ENCODE results near the gene FHIT. TPM values are rescaled to one million over a fixed set of nuclear protein-coding genes. Genes with fewer than 3 reads are reported as not detected.

Gene FHIT
- total and polyA plus RNA-seq, 8 donors: 1.8 to 10.6 (median 7.1) TPM

DNA sequence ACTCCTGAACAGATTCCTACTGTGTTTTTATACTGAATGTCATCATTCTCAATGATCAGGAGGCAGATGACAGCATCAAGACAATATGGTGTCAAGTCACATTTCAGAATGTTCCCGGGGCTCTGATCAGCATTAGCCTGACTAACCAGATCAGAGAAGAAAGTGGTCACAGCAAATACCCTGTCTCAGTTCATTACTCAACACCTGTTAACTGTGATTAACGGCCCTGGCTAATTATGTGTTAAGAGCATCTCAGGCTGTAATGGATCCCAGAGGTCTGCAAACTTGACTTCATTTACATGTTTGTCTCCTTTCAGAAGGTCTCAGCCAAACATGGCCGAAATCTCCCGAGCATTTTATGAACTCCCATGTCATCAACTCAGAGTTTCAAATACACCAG is 833.7 kb downstream of the FHIT start:
- intact Hi-C loops (cut with DNase I; ENCODE audit: low total_unique reads): no loop called here
- 49 to 66% (median 59%) methylated on average over 4 of the region's 4 CpGs for WGBS, 5 donors
- no peaks in the 10 kb centered on the region for H3K9me3 ChIP-seq
- no peak overlapping the region for H3K27ac ChIP-seq
- H3K27me3 ChIP-seq: no peaks in the 10 kb centered on the region
- TF ChIP-seq POLR2A (IDR thresholded peaks at IDR 0.05) (no peak), EP300 (IDR thresholded peaks at IDR 0.05) (no peak)
- DNase-seq: no peak
- H3K36me3 ChIP-seq: no peaks in the 10 kb centered on the region
- H3K4me1 ChIP-seq: no peaks in the 10 kb centered on the region
- no peak overlapping the region for H3K4me3 ChIP-seq

DNA sequence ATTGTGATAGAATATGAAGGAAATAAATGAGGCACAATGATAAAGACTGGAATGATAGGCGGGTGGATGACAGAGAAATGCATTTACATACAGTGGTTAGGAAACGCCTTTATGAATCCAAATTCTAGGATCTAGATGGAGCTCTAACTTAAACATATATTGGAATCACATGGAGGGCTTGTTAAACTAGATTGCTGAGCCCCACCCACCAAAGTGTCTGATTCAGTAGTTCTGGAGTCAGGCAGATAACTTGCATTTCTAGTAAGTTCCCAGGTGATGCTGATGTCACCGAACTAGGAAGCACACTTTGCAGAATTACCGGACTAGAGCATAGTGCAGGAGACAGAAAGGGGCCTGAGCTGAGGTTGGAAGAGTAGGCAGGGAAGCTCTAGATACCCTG is 837.2 kb downstream of the FHIT start:
- TF ChIP-seq POLR2AphosphoS5 (IDR thresholded peaks at IDR 0.05) (no peak), EP300 (IDR thresholded peaks at IDR 0.05) (no peak), POLR2A (IDR thresholded peaks at IDR 0.05) (no peak)
- TF ChIP-seq, protein P1, sequence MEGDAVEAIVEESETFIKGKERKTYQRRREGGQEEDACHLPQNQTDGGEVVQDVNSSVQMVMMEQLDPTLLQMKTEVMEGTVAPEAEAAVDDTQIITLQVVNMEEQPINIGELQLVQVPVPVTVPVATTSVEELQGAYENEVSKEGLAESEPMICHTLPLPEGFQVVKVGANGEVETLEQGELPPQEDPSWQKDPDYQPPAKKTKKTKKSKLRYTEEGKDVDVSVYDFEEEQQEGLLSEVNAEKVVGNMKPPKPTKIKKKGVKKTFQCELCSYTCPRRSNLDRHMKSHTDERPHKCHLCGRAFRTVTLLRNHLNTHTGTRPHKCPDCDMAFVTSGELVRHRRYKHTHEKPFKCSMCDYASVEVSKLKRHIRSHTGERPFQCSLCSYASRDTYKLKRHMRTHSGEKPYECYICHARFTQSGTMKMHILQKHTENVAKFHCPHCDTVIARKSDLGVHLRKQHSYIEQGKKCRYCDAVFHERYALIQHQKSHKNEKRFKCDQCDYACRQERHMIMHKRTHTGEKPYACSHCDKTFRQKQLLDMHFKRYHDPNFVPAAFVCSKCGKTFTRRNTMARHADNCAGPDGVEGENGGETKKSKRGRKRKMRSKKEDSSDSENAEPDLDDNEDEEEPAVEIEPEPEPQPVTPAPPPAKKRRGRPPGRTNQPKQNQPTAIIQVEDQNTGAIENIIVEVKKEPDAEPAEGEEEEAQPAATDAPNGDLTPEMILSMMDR (IDR thresholded peaks at IDR 0.05): no peak
- no peak overlapping the region for H3K4me3 ChIP-seq

DNA sequence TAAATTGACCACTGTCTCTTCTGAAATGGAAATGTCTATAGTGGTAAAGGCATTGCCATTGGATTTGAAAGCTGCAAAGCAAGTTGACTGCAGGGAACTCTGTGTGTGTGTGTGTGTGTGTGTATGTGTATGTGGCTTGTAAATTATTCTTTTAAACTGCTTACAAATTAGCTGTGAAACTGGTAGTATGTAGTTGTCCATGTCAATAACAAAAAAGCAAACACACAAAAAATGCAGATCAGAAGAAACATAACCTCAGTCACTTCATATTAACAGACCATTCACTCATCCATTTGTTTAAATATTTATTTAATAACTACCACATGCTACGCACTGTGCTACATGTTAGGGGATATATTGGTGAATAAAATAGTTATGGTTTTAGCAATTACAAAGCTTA is 837.7 kb downstream of the FHIT start:
- no peak for TF ChIP-seq EP300 (IDR thresholded peaks at IDR 0.05)
- TF ChIP-seq, protein P1 (IDR thresholded peaks at IDR 0.05): no peak
- no peak for TF ChIP-seq POLR2A (IDR thresholded peaks at IDR 0.05)
- no peak for TF ChIP-seq POLR2AphosphoS5 (IDR thresholded peaks at IDR 0.05)
- Histone ChIP-seq H3K4me1 (no peaks in the 10 kb centered on the region), H3K4me3 (no peak overlapping the region), H3K9me3 (no peaks in the 10 kb centered on the region), H3K27me3 (no peaks in the 10 kb centered on the region), H3K27ac (no peak overlapping the region), H3K36me3 (no peaks in the 10 kb centered on the region)
- 76 to 95% (median 80%) methylated on average over 1 of the region's 1 CpG for WGBS, 5 donors
- DNase-seq: no peak
- intact Hi-C loops (cut with DNase I; ENCODE audit: low total_unique reads): no loop called here

More for the DNA sequence above, 837.2 kb downstream of the FHIT start:
- Histone ChIP-seq H3K27ac (no peak overlapping the region), H3K27me3 (no peaks in the 10 kb centered on the region), H3K4me1 (no peaks in the 10 kb centered on the region), H3K36me3 (no peaks in the 10 kb centered on the region), H3K9me3 (no peaks in the 10 kb centered on the region)
- intact Hi-C loops (cut with DNase I; ENCODE audit: low total_unique reads): no loop called here
- WGBS, 5 donors: 90 to 95% (median 93%) methylated on average over 4 of the region's 4 CpGs
- DNase-seq: no peak

DNA sequence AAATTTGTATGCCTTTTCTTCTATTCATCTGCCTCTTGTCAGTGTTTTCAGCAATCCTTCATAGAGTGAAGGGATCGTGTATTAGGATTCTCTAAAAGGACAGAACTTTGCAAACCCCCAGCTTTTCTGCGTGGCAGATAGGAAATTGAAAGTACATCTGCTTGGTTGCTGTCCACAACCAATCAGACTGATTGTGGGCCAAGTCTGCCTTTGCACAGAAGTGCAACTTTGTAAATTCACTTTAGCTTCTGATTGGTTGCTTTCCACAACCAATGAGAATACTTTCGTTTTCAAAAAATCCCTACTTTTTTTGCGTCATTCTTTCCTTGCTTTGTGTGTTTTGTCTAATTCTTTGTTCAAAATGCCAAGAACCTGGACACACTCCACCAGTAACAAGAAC is 847.4 kb downstream of the FHIT start:
- H3K4me1 ChIP-seq: no peaks in the 10 kb centered on the region
- H3K27ac ChIP-seq: no peak overlapping the region
- H3K27me3 ChIP-seq: no peaks in the 10 kb centered on the region
- no peaks in the 10 kb centered on the region for H3K36me3 ChIP-seq
- DNase-seq: no peak
- TF ChIP-seq, protein P1 (IDR thresholded peaks at IDR 0.05): no peak
- TF ChIP-seq POLR2AphosphoS5 (IDR thresholded peaks at IDR 0.05) (no peak), EP300 (IDR thresholded peaks at IDR 0.05) (no peak)
- H3K9me3 ChIP-seq: no peaks in the 10 kb centered on the region
- intact Hi-C loops (cut with DNase I; ENCODE audit: low total_unique reads): no loop called here
- WGBS, 5 donors: 86 to 94% (median 87%) methylated on average over 4 of the region's 4 CpGs
- no peak overlapping the region for H3K4me3 ChIP-seq

DNA sequence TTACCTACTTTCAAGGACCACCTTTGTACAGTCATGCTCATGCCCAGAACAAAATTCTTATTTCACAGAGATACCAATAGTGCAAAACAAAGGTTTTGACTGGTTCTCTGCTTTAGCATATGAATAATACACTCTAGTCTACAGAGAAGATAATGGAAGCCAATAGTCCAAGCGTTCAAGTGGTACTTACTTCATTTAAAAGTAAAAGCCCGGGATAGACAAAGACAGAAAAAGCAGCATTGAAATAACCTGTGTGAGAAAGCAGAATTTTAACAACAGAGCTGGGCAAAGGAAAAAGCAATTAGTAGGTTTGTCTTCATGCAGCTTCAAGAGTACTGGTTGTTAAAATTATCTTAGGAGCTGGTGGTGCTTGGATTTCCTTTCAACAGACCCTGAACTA is 848.3 kb downstream of the FHIT start:
- 92 to 99% (median 96%) methylated on average over 2 of the region's 2 CpGs for WGBS, 5 donors
- Histone ChIP-seq H3K27me3 (no peaks in the 10 kb centered on the region), H3K9me3 (no peaks in the 10 kb centered on the region), H3K4me1 (no peaks in the 10 kb centered on the region), H3K27ac (no peak overlapping the region), H3K4me3 (no peak overlapping the region), H3K36me3 (no peaks in the 10 kb centered on the region)
- DNase-seq: no peak
- TF ChIP-seq POLR2A (IDR thresholded peaks at IDR 0.05) (no peak), EP300 (IDR thresholded peaks at IDR 0.05) (no peak), POLR2AphosphoS5 (IDR thresholded peaks at IDR 0.05) (no peak)
- TF ChIP-seq, protein P1 (IDR thresholded peaks at IDR 0.05): no peak
- intact Hi-C loops (cut with DNase I; ENCODE audit: low total_unique reads): no loop called here
